Measurements from ENCODE around the gene ETNK1. TPM values are rescaled to one million over a fixed set of nuclear protein-coding genes. Genes with fewer than 3 reads are reported as not detected.
"Not testable (repeated sequence)": the region's sequence is repeated elsewhere in the genome, so short reads cannot be mapped to it uniquely, and the experiment has no call there.

Gene ETNK1
- 10 to 100 TPM; 65.3 to 81.1 (median 69.0) TPM for polyA plus RNA-seq (ENCODE audit: insufficient read length in 4 of 4)

GRCh38 chr12:22624870-22625761, at the start of gene ETNK1:
ETNK1 (plus strand) TSS chr12:22625171; CDS start chr12:22625431, 260 bp downstream.
- peak; percentile 86 to 92 (median 88) for DNase-seq (ENCODE audit: low read depth in 4 of 4, low spot score in 3 of 4)

- no peak for DNase-seq (ENCODE audit: low read depth in 4 of 4, low spot score in 3 of 4)
These were observed 48.9 kb upstream of the ETNK1 start for GRCh38 chr12:22576065-22576464.

- no peak for DNase-seq (ENCODE audit: low read depth in 4 of 4, low spot score in 3 of 4)
These were observed 48.5 kb upstream of the ETNK1 start for GRCh38 chr12:22576473-22576872.

- DNase-seq (ENCODE audit: low read depth in 4 of 4, low spot score in 3 of 4): no peak
These were observed 47.3 kb upstream of the ETNK1 start for GRCh38 chr12:22577667-22578066.

- DNase-seq (ENCODE audit: low read depth in 4 of 4, low spot score in 3 of 4): no peak
These were observed 46.6 kb upstream of the ETNK1 start for GRCh38 chr12:22578328-22578727.

GRCh38 chr12:22588817-22589216, 36.2 kb upstream of the ETNK1 start:
- DNase-seq (ENCODE audit: low read depth in 4 of 4, low spot score in 3 of 4): no peak

GRCh38 chr12:22593864-22594263, 31.1 kb upstream of the ETNK1 start:
- no peak for DNase-seq (ENCODE audit: low read depth in 4 of 4, low spot score in 3 of 4)

GRCh38 chr12:22597539-22597938, 27.4 kb upstream of the ETNK1 start:
- DNase-seq (ENCODE audit: low read depth in 4 of 4, low spot score in 3 of 4): not testable (repeated sequence)

GRCh38 chr12:22598141-22598762, 26.7 kb upstream of the ETNK1 start:
- peak in 1 of 4 donors; percentile 3 for DNase-seq (ENCODE audit: low read depth in 4 of 4, low spot score in 3 of 4)

- DNase-seq (ENCODE audit: low read depth in 4 of 4, low spot score in 3 of 4): no peak
These were observed 26.2 kb upstream of the ETNK1 start for GRCh38 chr12:22598763-22599161.

- no peak for DNase-seq (ENCODE audit: low read depth in 4 of 4, low spot score in 3 of 4)
These were observed 24.8 kb upstream of the ETNK1 start for GRCh38 chr12:22600181-22600580.

GRCh38 chr12:22609501-22609900, 15.5 kb upstream of the ETNK1 start:
- no peak for DNase-seq (ENCODE audit: low read depth in 4 of 4, low spot score in 3 of 4)

- no peak for DNase-seq (ENCODE audit: low read depth in 4 of 4, low spot score in 3 of 4)
These were observed 14.8 kb upstream of the ETNK1 start for GRCh38 chr12:22610131-22610530.

- not testable (repeated sequence) for DNase-seq (ENCODE audit: low read depth in 4 of 4, low spot score in 3 of 4)
These were observed 12.1 kb upstream of the ETNK1 start for GRCh38 chr12:22612822-22613221.

GRCh38 chr12:22615963-22616501, 8.9 kb upstream of the ETNK1 start:
- no peak for DNase-seq (ENCODE audit: low read depth in 4 of 4, low spot score in 3 of 4)

GRCh38 chr12:22617630-22618029, 7.3 kb upstream of the ETNK1 start:
- DNase-seq (ENCODE audit: low read depth in 4 of 4, low spot score in 3 of 4): no peak

GRCh38 chr12:22624548-22624869, 462 bp upstream of the ETNK1 start:
- DNase-seq (ENCODE audit: low read depth in 4 of 4, low spot score in 3 of 4): peak in 1 of 4 donors; percentile 38

- DNase-seq (ENCODE audit: low read depth in 4 of 4, low spot score in 3 of 4): peak in 3 of 4 donors; percentile 40 to 53 (median 51)
These were observed 857 bp downstream of the ETNK1 start for GRCh38 chr12:22625762-22626294.

- DNase-seq (ENCODE audit: low read depth in 4 of 4, low spot score in 3 of 4): peak in 2 of 4 donors; percentile 31 to 34
These were observed 1.4 kb downstream of the ETNK1 start for GRCh38 chr12:22626406-22626805.

- no peak for DNase-seq (ENCODE audit: low read depth in 4 of 4, low spot score in 3 of 4)
These were observed 2.4 kb downstream of the ETNK1 start for GRCh38 chr12:22627371-22627770.

- DNase-seq (ENCODE audit: low read depth in 4 of 4, low spot score in 3 of 4): no peak
These were observed 3.3 kb downstream of the ETNK1 start for GRCh38 chr12:22628228-22628627.

Measured in right renal pelvis (tissue), 4 donors.